ENCODE measurements around the gene SLC35G3. TPM values are rescaled to one million over a fixed set of nuclear protein-coding genes. Genes with fewer than 3 reads are reported as not detected.

SLC35G3 gene
- total and polyA plus RNA-seq, 4 experiments from 2014 or later = 0.09 TPM; not detected in 3

- ChIA-PET POLR2A (ENCODE audit: partially characterized antibody) (interaction anchor here (1.1 to 12.7 kb wide), 3 partner anchors 11 to 304 kb away, joined by 5 to 256 read pairs (median 20); partner anchors contain the start of gene SLFN5), CTCF (ENCODE audit: partially characterized antibody) (interaction anchor here (1.0 to 2.5 kb wide), 2 partner anchors 9 to 14 kb away, joined by 3 to 12 read pairs; no protein-coding TSS in a partner anchor)
- peaks cover 31 to 52% (median 39%) of the 10 kb centered on the region in 4 donors for H3K4me1 Mint-ChIP-seq
- DNase-seq = no peak
- peaks cover 16 to 36% of the 10 kb centered on the region in 2 donors for H3K36me3 Mint-ChIP-seq
- Histone ChIP-seq H3K4me1 (ENCODE audit: insufficient read depth, low read length) (peaks cover 17% of the 10 kb centered on the region), H3K4me3 (ENCODE audit: low read length in 2 of 2) (no peak overlapping the region), H3K27ac (ENCODE audit: low read depth, low read length) (no peak overlapping the region), H3K9me3 (ENCODE audit: control insufficient read depth in 1 of 2, low read length in 2 of 2) (peaks cover 0 to 2% of the 10 kb centered on the region in 2 donors), H3K36me3 (ENCODE audit: insufficient read depth, low read length) (no peaks in the 10 kb centered on the region), H3K27me3 (ENCODE audit: insufficient read depth, low read length) (no peaks in the 10 kb centered on the region)
- H3K4me3 Mint-ChIP-seq = no peak overlapping the region
- H3K27ac Mint-ChIP-seq = peak overlapping the region in 1 of 7 donors; percentile 29
- H3K27me3 Mint-ChIP-seq = no peaks in the 10 kb centered on the region
- intact Hi-C loops (cut with micrococcal nuclease) = no loop called here
- H3K9me3 Mint-ChIP-seq = peaks cover 1 to 14% (median 6%) of the 10 kb centered on the region in 8 donors
Measured at GRCh38 chr17:35227546-35227945, 33.4 kb upstream of the SLC35G3 start.

DNA sequence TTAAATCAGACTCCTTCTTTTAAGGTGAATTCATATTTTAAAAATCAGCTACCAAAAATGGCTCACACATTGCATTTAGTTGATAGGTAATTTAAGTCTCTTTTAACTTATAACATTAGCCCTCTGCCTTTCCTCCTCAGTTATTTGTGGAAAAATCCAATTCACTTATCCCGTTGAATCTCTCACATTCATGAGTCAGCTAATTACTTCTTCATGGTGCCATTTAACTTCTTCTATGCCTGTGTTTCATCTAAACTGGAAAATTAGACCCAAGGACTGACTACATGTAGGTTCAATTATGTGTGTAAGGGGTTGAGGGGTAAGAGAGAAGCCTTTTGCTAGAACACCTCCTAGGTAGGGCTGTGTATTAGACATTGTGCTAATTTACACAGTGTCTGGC, 30.2 kb upstream of the SLC35G3 start:
- no peaks in the 10 kb centered on the region for H3K27me3 Mint-ChIP-seq
- Histone ChIP-seq H3K9me3 (ENCODE audit: control insufficient read depth in 1 of 2, low read length in 2 of 2) (peaks cover 0 to 4% of the 10 kb centered on the region in 2 donors), H3K27ac (ENCODE audit: low read depth, low read length) (no peak overlapping the region), H3K4me3 (ENCODE audit: low read length in 2 of 2) (no peak overlapping the region), H3K36me3 (ENCODE audit: insufficient read depth, low read length) (no peaks in the 10 kb centered on the region), H3K4me1 (ENCODE audit: insufficient read depth, low read length) (peaks cover 30% of the 10 kb centered on the region), H3K27me3 (ENCODE audit: insufficient read depth, low read length) (no peaks in the 10 kb centered on the region)
- H3K4me1 Mint-ChIP-seq = peaks cover 29 to 56% (median 44%) of the 10 kb centered on the region in 4 donors
- H3K4me3 Mint-ChIP-seq = no peak overlapping the region
- intact Hi-C loops (cut with micrococcal nuclease) = no loop called here
- peak overlapping the region in 3 of 7 donors; percentile 48 to 71 (median 54) for H3K27ac Mint-ChIP-seq
- POLR2A ChIA-PET (ENCODE audit: partially characterized antibody) = interaction anchor here (1.0 to 12.7 kb wide), 2 partner anchors 14 to 33 kb away, joined by 3 to 256 read pairs; partner anchors contain the start of gene SLFN5
- no peak for DNase-seq
- peaks cover 0 to 11% (median 7%) of the 10 kb centered on the region in 8 donors for H3K9me3 Mint-ChIP-seq
- CTCF ChIA-PET (ENCODE audit: partially characterized antibody) = interaction anchor here (2.4 kb wide), 1 partner anchor 16 kb away, joined by 9 read pairs; no protein-coding TSS in a partner anchor
- peaks cover 10 to 18% of the 10 kb centered on the region in 2 donors for H3K36me3 Mint-ChIP-seq

DNA sequence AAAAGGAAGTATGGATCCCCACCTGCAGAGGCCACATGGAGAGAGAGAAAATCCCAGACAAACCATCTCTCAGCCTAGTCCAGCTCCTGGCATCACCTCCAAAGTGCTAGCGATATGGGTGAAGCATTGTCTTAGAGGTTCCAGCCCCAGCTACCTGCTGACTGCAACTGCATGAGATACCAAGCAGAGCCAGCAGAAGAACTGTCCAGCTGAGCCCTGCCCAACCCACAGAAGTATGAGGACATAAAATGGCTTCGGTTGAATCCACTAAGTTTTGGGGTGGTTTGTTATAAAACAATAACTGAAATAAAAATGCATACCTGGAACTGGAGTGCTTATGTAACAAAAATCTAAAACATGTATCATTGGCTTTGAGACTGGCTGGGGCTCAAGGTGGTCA, 28.3 kb upstream of the SLC35G3 start:
- peaks cover 49% of the 10 kb centered on the region for H3K4me1 ChIP-seq (ENCODE audit: insufficient read depth, low read length)
- H3K27ac Mint-ChIP-seq = peak overlapping the region in 3 of 7 donors; percentile 54 to 79 (median 69)
- H3K9me3 Mint-ChIP-seq = peaks cover 0 to 11% (median 7%) of the 10 kb centered on the region in 8 donors
- no peaks in the 10 kb centered on the region for H3K27me3 Mint-ChIP-seq
- no peak overlapping the region for H3K27ac ChIP-seq (ENCODE audit: low read depth, low read length)
- H3K4me3 ChIP-seq (ENCODE audit: low read length in 2 of 2) = no peak overlapping the region
- ChIA-PET CTCF (ENCODE audit: partially characterized antibody) (interaction anchor here (0.9 to 2.4 kb wide), 4 partner anchors 9 to 311 kb away, joined by 3 to 9 read pairs (median 3); no protein-coding TSS in a partner anchor), POLR2A (ENCODE audit: partially characterized antibody) (interaction anchor here (1.0 to 12.7 kb wide), 3 partner anchors 9 to 314 kb away, joined by 3 to 256 read pairs (median 7); partner anchors contain the start of gene SLFN5)
- intact Hi-C loops (cut with micrococcal nuclease) = no loop called here
- H3K27me3 ChIP-seq (ENCODE audit: insufficient read depth, low read length) = no peaks in the 10 kb centered on the region
- no peak overlapping the region for H3K4me3 Mint-ChIP-seq
- H3K36me3 Mint-ChIP-seq = peaks cover 6 to 14% of the 10 kb centered on the region in 2 donors
- no peak for DNase-seq
- H3K4me1 Mint-ChIP-seq = peaks cover 42 to 65% (median 54%) of the 10 kb centered on the region in 4 donors
- peaks cover 0 to 4% of the 10 kb centered on the region in 2 donors for H3K9me3 ChIP-seq (ENCODE audit: control insufficient read depth in 1 of 2, low read length in 2 of 2)
- H3K36me3 ChIP-seq (ENCODE audit: insufficient read depth, low read length) = no peaks in the 10 kb centered on the region

GRCh38 chr17:35218915-35219314, 24.7 kb upstream of the SLC35G3 start:
- peak in 1 of 5 donors; percentile 24 for DNase-seq
- peaks cover 0 to 4% of the 10 kb centered on the region in 2 donors for H3K9me3 ChIP-seq (ENCODE audit: control insufficient read depth in 1 of 2, low read length in 2 of 2)
- H3K27me3 ChIP-seq (ENCODE audit: insufficient read depth, low read length) = no peaks in the 10 kb centered on the region
- CTCF ChIA-PET (ENCODE audit: partially characterized antibody) = interaction anchor here (0.9 to 2.6 kb wide), 5 partner anchors 9 to 48 kb away, joined by 3 to 7 read pairs (median 4); no protein-coding TSS in a partner anchor
- peaks cover 3 to 8% of the 10 kb centered on the region in 2 donors for H3K36me3 Mint-ChIP-seq
- H3K9me3 Mint-ChIP-seq = peaks cover 0 to 11% (median 7%) of the 10 kb centered on the region in 8 donors
- intact Hi-C loops (cut with micrococcal nuclease) = no loop called here
- H3K27me3 Mint-ChIP-seq = no peaks in the 10 kb centered on the region
- H3K4me3 Mint-ChIP-seq = peak overlapping the region; percentile 76 to 90 (median 83)
- peaks cover 82% of the 10 kb centered on the region for H3K4me1 ChIP-seq (ENCODE audit: insufficient read depth, low read length)
- peak overlapping the region; percentile 29 for H3K27ac ChIP-seq (ENCODE audit: low read depth, low read length)
- POLR2A ChIA-PET (ENCODE audit: partially characterized antibody) = interaction anchor here (0.6 to 12.7 kb wide), 6 partner anchors 10 to 316 kb away, joined by 3 to 256 read pairs (median 4); partner anchors contain the start of gene SLFN5
- H3K36me3 ChIP-seq (ENCODE audit: insufficient read depth, low read length) = no peaks in the 10 kb centered on the region
- H3K4me3 ChIP-seq (ENCODE audit: low read length in 2 of 2) = peak overlapping the region in 1 of 2 donors; percentile 18
- peak overlapping the region; percentile 85 to 98 (median 94) for H3K27ac Mint-ChIP-seq
- H3K4me1 Mint-ChIP-seq = peaks cover 53 to 82% (median 68%) of the 10 kb centered on the region in 4 donors

DNA sequence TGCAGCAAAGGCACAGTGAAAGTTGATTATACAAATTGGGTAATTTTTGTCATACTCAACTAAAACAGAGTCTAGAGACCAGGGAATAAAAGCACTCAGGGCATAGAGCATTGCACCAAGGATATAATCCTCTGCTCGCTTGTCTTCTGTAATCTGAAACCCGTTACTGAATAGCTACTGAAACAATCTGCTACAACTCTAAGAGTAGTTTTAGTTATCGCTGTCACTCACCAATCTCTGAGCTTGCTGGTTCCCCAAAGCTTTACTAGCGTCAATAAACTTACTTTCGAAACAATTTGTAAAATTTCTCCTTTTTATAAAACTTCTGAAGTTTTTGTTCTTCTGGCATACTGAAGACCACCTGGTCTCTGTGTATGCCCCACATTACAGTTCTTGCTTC, 22.9 kb upstream of the SLC35G3 start:
- Mint-ChIP-seq H3K27me3 (no peaks in the 10 kb centered on the region), H3K4me3 (peak overlapping the region in 6 of 8 donors; percentile 4 to 59 (median 18)), H3K27ac (peak overlapping the region; percentile 62 to 94 (median 90)), H3K4me1 (peaks cover 65 to 94% (median 81%) of the 10 kb centered on the region in 4 donors), H3K9me3 (peaks cover 0 to 3% (median 0%) of the 10 kb centered on the region in 8 donors), H3K36me3 (no peaks in the 10 kb centered on the region)
- intact Hi-C loops (cut with micrococcal nuclease) = no loop called here
- DNase-seq = no peak
- no peaks in the 10 kb centered on the region for H3K9me3 ChIP-seq (ENCODE audit: control insufficient read depth in 1 of 2, low read length in 2 of 2)
- no peaks in the 10 kb centered on the region for H3K27me3 ChIP-seq (ENCODE audit: insufficient read depth, low read length)
- H3K4me1 ChIP-seq (ENCODE audit: insufficient read depth, low read length) = peaks cover 94% of the 10 kb centered on the region
- ChIA-PET CTCF (ENCODE audit: partially characterized antibody) (interaction anchor here (0.6 to 2.6 kb wide), 3 partner anchors 21 to 130 kb away, joined by 3 to 7 read pairs (median 6); no protein-coding TSS in a partner anchor), POLR2A (ENCODE audit: partially characterized antibody) (interaction anchor here (0.6 to 12.7 kb wide), 3 partner anchors 21 to 320 kb away, joined by 4 to 256 read pairs (median 6); partner anchors contain the start of genes SLFN12L and SLFN5)
- H3K27ac ChIP-seq (ENCODE audit: low read depth, low read length) = peak overlapping the region; percentile 12
- H3K4me3 ChIP-seq (ENCODE audit: low read length in 2 of 2) = no peak overlapping the region
- H3K36me3 ChIP-seq (ENCODE audit: insufficient read depth, low read length) = no peaks in the 10 kb centered on the region

DNA sequence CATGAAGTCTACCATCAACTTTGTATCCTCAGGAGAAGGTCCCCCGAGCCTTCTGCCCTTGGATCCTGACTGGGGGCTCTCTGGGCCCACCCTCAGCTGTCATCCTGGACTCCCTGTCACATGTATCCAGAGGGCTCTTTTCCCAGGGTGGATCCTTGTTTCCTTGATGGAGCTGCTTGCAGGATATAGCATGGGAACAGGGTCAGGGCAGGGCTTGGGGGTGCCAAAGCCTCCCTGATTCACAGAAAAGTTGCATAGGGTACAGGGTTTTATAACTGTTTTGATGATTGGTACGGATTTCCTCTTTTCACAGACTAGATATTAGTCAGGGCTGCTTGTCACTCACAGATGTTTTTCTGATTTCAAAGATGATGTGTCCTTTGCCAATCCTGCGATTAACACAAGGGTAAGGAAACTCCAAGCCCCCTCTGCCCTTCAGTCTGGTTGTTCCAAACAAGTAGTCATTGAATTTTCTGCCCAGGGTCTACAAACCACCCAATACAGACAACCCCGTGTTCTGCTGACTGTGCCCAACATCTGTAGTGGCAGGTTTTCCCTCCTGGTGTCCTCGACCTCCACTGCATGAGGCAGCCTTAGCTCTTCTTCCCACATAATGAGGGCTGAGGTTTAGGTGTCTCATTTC, 20.6 kb upstream of the SLC35G3 start:
- POLR2A ChIA-PET (ENCODE audit: partially characterized antibody) = interaction anchor here (0.7 to 9.3 kb wide), 42 partner anchors 7 to 594 kb away, joined by 3 to 432 read pairs (median 8); partner anchors contain the start of genes NLE1, PEX12, SLFN12L and SLFN13
- Mint-ChIP-seq H3K4me3 (peak overlapping the region; percentile 16 to 85 (median 79)), H3K27ac (peak overlapping the region; percentile 87 to 97 (median 94)), H3K27me3 (no peaks in the 10 kb centered on the region), H3K9me3 (no peaks in the 10 kb centered on the region), H3K36me3 (peaks cover 3 to 6% of the 10 kb centered on the region in 2 donors), H3K4me1 (peaks cover 70 to 91% (median 79%) of the 10 kb centered on the region in 4 donors)
- Histone ChIP-seq H3K9me3 (ENCODE audit: control insufficient read depth in 1 of 2, low read length in 2 of 2) (no peaks in the 10 kb centered on the region), H3K27ac (ENCODE audit: low read depth, low read length) (peak overlapping the region; percentile 60), H3K27me3 (ENCODE audit: insufficient read depth, low read length) (no peaks in the 10 kb centered on the region), H3K4me3 (ENCODE audit: low read length in 2 of 2) (peak overlapping the region; percentile 38 to 51), H3K4me1 (ENCODE audit: insufficient read depth, low read length) (peaks cover 93% of the 10 kb centered on the region), H3K36me3 (ENCODE audit: insufficient read depth, low read length) (no peaks in the 10 kb centered on the region)
- CTCF ChIA-PET (ENCODE audit: partially characterized antibody) = interaction anchor here (0.6 to 4.2 kb wide), 14 partner anchors 15 to 324 kb away, joined by 3 to 54 read pairs (median 4); partner anchors contain the start of gene SLFN5
- intact Hi-C loops (cut with micrococcal nuclease) = loop anchor here (1.0 to 2.0 kb wide), 7 partner anchors 26 to 325 kb away; partner anchors contain the start of gene NLE1
- DNase-seq = peak in 3 of 5 donors; percentile 57 to 65 (median 58)

Data from CD4-positive, alpha-beta memory T cell (primary cell).